Neuronal stem cell (in vitro differentiated cells): Measurements from ENCODE around the gene CXXC4. TPM values are rescaled to one million over a fixed set of nuclear protein-coding genes. Genes with fewer than 3 reads are reported as not detected.
A peak's percentile ranks its signal among the peaks of the same experiment; 100 is the strongest.

Experiments used
- DNase-seq: peaks from one replicate; pipeline ENCODE4 v3.0.0-alpha.2; 2013; ENCODE audit warnings: low spot score
- H2AFZ ChIP-seq: one replicate; pipeline ENCODE4 v1.6.1; 2013; ENCODE audit warnings: mild to moderate bottlenecking, low read length, inconsistent platforms
- H2AK5ac ChIP-seq: 2 replicates; pipeline ENCODE4 v1.6.1; 2013; ENCODE audit warnings: low read depth, mild to moderate bottlenecking, inconsistent platforms, low read length, moderate library complexity, mixed read lengths
- H2BK120ac ChIP-seq: 2 replicates; pipeline ENCODE4 v1.6.1; 2013; ENCODE audit warnings: low read depth, mild to moderate bottlenecking, inconsistent platforms, low read length, moderate library complexity, mixed read lengths
- H2BK12ac ChIP-seq: one replicate; pipeline ENCODE4 v1.6.1; 2013; ENCODE audit warnings: low read length, inconsistent platforms
- H2BK15ac ChIP-seq: 2 replicates; pipeline ENCODE4 v1.6.1; 2013; ENCODE audit warnings: mild to moderate bottlenecking, low read length, inconsistent platforms, mixed read lengths
- H2BK5ac ChIP-seq: one replicate; pipeline ENCODE4 v1.6.1; 2013; ENCODE audit warnings: inconsistent platforms, mild to moderate bottlenecking, low read length, moderate library complexity
- H3K14ac ChIP-seq: one replicate; pipeline ENCODE4 v1.6.1; 2013; ENCODE audit warnings: low read length, inconsistent platforms
- H3K18ac ChIP-seq: 2 replicates; pipeline ENCODE4 v1.6.1; 2013; ENCODE audit warnings: low read length, inconsistent platforms
- H3K23ac ChIP-seq: 2 replicates; pipeline ENCODE4 v1.6.1; 2013; ENCODE audit warnings: low read depth, mild to moderate bottlenecking, mixed read lengths, low read length, inconsistent platforms; ENCODE audit not compliant: poor library complexity
- H3K27ac ChIP-seq: replicated peaks from 3 replicates; pipeline ENCODE4 v1.5.1; 2013; ENCODE audit warnings: low read length, inconsistent platforms
- H3K27me3 ChIP-seq, 3 experiments: 2 replicates each; pipeline ENCODE4 v1.6.1; 2013; ENCODE audit warnings: low read length in 3 of 3, mild to moderate bottlenecking in 2 of 3, inconsistent platforms in 1 of 3, low read depth in 1 of 3, mixed read lengths in 1 of 3, moderate library complexity in 1 of 3; ENCODE audit not compliant: control insufficient read depth in 3 of 3, insufficient read depth in 3 of 3
- H3K36me3 ChIP-seq, 2 donors: replicated peaks in 1 of 2; 2 replicates each; pipeline ENCODE4 v1.6.1; 2013; ENCODE audit warnings: low read length in 2 of 2; ENCODE audit not compliant: control insufficient read depth in 2 of 2, insufficient read depth in 2 of 2
- H3K4ac ChIP-seq: 2 replicates; pipeline ENCODE4 v1.6.1; 2013; ENCODE audit warnings: inconsistent platforms, mild to moderate bottlenecking, low read length, moderate library complexity
- H3K4me1 ChIP-seq, 2 donors: 1 replicate in 1 of 2; 2 replicates in 1 of 2; pipeline ENCODE4 v1.6.1; 2013; ENCODE audit warnings: low read length in 2 of 2, low read depth in 1 of 2; ENCODE audit not compliant: control insufficient read depth in 2 of 2, insufficient read depth in 1 of 2
- H3K4me2 ChIP-seq: one replicate; pipeline ENCODE4 v1.6.1; 2013; ENCODE audit warnings: mild to moderate bottlenecking, low read length, inconsistent platforms; ENCODE audit not compliant: insufficient read depth, poor library complexity, severe bottlenecking
- H3K4me3 ChIP-seq, 2 donors: 2 replicates each; pipeline ENCODE4 v1.5.1; 2013; ENCODE audit warnings: low read length in 2 of 2, mild to moderate bottlenecking in 2 of 2, inconsistent platforms in 1 of 2, moderate library complexity in 1 of 2
- H3K79me1 ChIP-seq: one replicate; pipeline ENCODE4 v1.6.1; 2013; ENCODE audit warnings: low read depth, mild to moderate bottlenecking, inconsistent platforms, low read length, moderate library complexity
- H3K9ac ChIP-seq: one replicate; pipeline ENCODE4 v1.6.1; 2013; ENCODE audit warnings: mild to moderate bottlenecking, low read depth, low read length, inconsistent platforms; ENCODE audit not compliant: poor library complexity
- H3K9me3 ChIP-seq, 2 donors: replicated peaks in 1 of 2; 2 replicates each; pipeline versions ENCODE3 to v1.6.1; 2013; ENCODE audit warnings: low read length in 2 of 2, mild to moderate bottlenecking in 2 of 2, inconsistent platforms in 1 of 2, low read depth in 1 of 2, mixed read lengths in 1 of 2, moderate library complexity in 1 of 2; ENCODE audit not compliant: control insufficient read depth in 2 of 2, insufficient read depth in 1 of 2
- H4K8ac ChIP-seq: one replicate; pipeline ENCODE4 v1.6.1; 2013; ENCODE audit warnings: low read depth, mild to moderate bottlenecking, inconsistent platforms, low read length, moderate library complexity
- H4K91ac ChIP-seq: one replicate; pipeline ENCODE4 v1.6.1; 2013; ENCODE audit warnings: low read length, low read depth, mild to moderate bottlenecking, inconsistent platforms; ENCODE audit not compliant: poor library complexity
- WGBS, 2 donors: extraction: QIAGEN DNeasy Blood & Tissue Kit; methylation state at CpG; one replicate each; pipeline ENCODE4 v1.1.7; 2013; ENCODE audit warnings: missing lambda C conversion rate in 2 of 2, mixed read lengths in 1 of 2; ENCODE audit not compliant: insufficient read length in 2 of 2, insufficient replicate concordance in 1 of 2; ENCODE audit errors: extremely low coverage in 2 of 2; 5-methylcytosine and 5-hydroxymethylcytosine counted together
- polyA plus RNA-seq, 2 experiments: library from polyadenylated mRNA; stranded (reverse); fragments of 200-250 nt; gene quantifications; one replicate each; pipeline ENCODE4 v1.2.3, GENCODE V29; 2013

Gene CXXC4
- polyA plus RNA-seq (2013, experiment 1 of 2): 33.7 TPM
- polyA plus RNA-seq (2013, experiment 2 of 2): 36.4 TPM

GRCh38 chr4:104494822-104495559, at the start of gene CXXC4:
TSS of gene CXXC4 (minus strand) at chr4:104494894. CDS start at chr4:104491802, 3,092 bp downstream.
- H2AK5ac ChIP-seq: no peak within 1 kb of the TSS
- H2BK15ac ChIP-seq: no peak within 1 kb of the TSS
- no peaks in the 10 kb centered on the region for H3K27me3 ChIP-seq
- H4K91ac ChIP-seq: no peak within 1 kb of the TSS
- no peak within 1 kb of the TSS for H4K8ac ChIP-seq
- peak within 1 kb of the TSS; percentile 26 for H3K23ac ChIP-seq
- peak within 1 kb of the TSS; percentile 76 for H2AFZ ChIP-seq
- DNase-seq: peak; percentile 96
- H3K9me3 ChIP-seq: no peaks in the 10 kb centered on the region
- no peak within 1 kb of the TSS for H2BK120ac ChIP-seq
- H3K9ac ChIP-seq: no peak within 1 kb of the TSS
- H3K36me3 ChIP-seq: no peaks in the 10 kb centered on the region
- H3K4me3 ChIP-seq: peak within 1 kb of the TSS; percentile 61 to 86
- H2BK5ac ChIP-seq: no peak within 1 kb of the TSS
- no peak within 1 kb of the TSS for H3K14ac ChIP-seq
- H3K18ac ChIP-seq: peak within 1 kb of the TSS; percentile 92
- H3K4me1 ChIP-seq: peaks cover 2 to 8% of the 10 kb centered on the region in 2 donors
- H2BK12ac ChIP-seq: no peak within 1 kb of the TSS
- H3K4me2 ChIP-seq: peak within 1 kb of the TSS; percentile 61
- no CpG with 5 or more reads among the region's 42 CpGs for WGBS, 2 donors
- H3K4ac ChIP-seq: no peak within 1 kb of the TSS
- H3K27ac ChIP-seq: peak within 1 kb of the TSS; percentile 98
- H3K79me1 ChIP-seq: no peaks in the 10 kb centered on the region

GRCh38 chr4:104533156-104533555, 38.5 kb upstream of the CXXC4 start:
- H2AFZ ChIP-seq: no peak overlapping the region
- no peak overlapping the region for H2BK5ac ChIP-seq
- H3K27ac ChIP-seq: no peak overlapping the region
- H2BK12ac ChIP-seq: no peak overlapping the region
- H3K9me3 ChIP-seq: no peaks in the 10 kb centered on the region
- no peak overlapping the region for H2BK15ac ChIP-seq
- no peak overlapping the region for H4K8ac ChIP-seq
- no peak overlapping the region for H3K23ac ChIP-seq
- H3K4ac ChIP-seq: no peak overlapping the region
- H3K36me3 ChIP-seq: no peaks in the 10 kb centered on the region
- no peaks in the 10 kb centered on the region for H3K79me1 ChIP-seq
- no peak overlapping the region for H3K18ac ChIP-seq
- no peak overlapping the region for H4K91ac ChIP-seq
- no CpG with 5 or more reads among the region's 1 CpG for WGBS, 2 donors
- no peak overlapping the region for H3K9ac ChIP-seq
- peaks cover 0 to 7% of the 10 kb centered on the region in 2 donors for H3K4me1 ChIP-seq
- no peak overlapping the region for H2AK5ac ChIP-seq
- no peak overlapping the region for H2BK120ac ChIP-seq
- no peaks in the 10 kb centered on the region for H3K27me3 ChIP-seq
- no peak for DNase-seq
- no peak overlapping the region for H3K14ac ChIP-seq
- no peak overlapping the region for H3K4me2 ChIP-seq
- H3K4me3 ChIP-seq: no peak overlapping the region

DNA sequence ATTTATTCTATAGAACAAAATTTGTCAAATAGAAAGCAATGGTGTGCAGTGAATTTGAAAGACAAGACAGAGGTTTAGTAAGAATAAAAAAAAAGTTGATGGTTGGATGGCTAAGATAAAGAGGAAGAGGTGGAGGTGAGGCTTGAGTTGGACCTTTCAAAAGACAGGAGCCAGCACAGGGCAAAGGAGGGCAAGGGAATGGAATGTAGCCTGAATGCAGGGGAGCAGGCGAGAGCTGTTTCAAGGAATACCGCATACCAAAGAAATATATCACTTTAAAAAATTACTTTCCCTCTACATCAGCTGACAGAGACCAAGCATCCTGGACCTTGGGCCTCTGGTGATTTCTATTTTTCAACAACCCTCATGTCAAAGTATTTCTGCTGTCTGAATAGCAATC, 38.0 kb upstream of the CXXC4 start:
- no peak overlapping the region for H3K14ac ChIP-seq
- no peak overlapping the region for H3K9ac ChIP-seq
- no peak overlapping the region for H2AK5ac ChIP-seq
- no peak overlapping the region for H3K27ac ChIP-seq
- no peak overlapping the region for H3K4ac ChIP-seq
- DNase-seq: no peak
- no peaks in the 10 kb centered on the region for H3K36me3 ChIP-seq
- H2BK15ac ChIP-seq: no peak overlapping the region
- H2BK12ac ChIP-seq: no peak overlapping the region
- no peak overlapping the region for H3K4me2 ChIP-seq
- H4K8ac ChIP-seq: no peak overlapping the region
- no peak overlapping the region for H2BK5ac ChIP-seq
- no peak overlapping the region for H2AFZ ChIP-seq
- H3K18ac ChIP-seq: no peak overlapping the region
- no CpG with 5 or more reads among the region's 2 CpGs for WGBS, 2 donors
- no peak overlapping the region for H3K4me3 ChIP-seq
- no peaks in the 10 kb centered on the region for H3K9me3 ChIP-seq
- no peak overlapping the region for H2BK120ac ChIP-seq
- no peak overlapping the region for H4K91ac ChIP-seq
- no peak overlapping the region for H3K23ac ChIP-seq
- H3K4me1 ChIP-seq: peaks cover 0 to 7% of the 10 kb centered on the region in 2 donors
- no peaks in the 10 kb centered on the region for H3K79me1 ChIP-seq
- H3K27me3 ChIP-seq: no peaks in the 10 kb centered on the region

DNA sequence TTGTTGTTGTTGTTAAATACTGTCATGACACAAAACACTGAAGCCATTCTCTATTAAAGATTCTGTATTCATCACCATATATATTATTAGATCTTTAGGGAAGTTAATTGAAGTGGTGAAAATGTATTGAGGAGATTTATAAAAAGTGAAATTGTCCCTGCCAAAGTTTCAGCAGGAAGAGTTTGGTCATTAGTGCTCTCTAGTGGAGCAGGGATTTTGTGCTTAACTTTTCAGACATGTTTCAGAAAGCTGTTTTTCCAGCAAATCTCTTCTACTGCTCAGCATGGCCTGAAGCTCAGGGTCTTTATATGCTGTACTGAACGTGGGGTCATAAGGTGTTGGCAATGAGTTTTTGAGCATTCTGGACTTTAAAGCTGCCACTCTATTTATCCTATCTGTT, 36.7 kb upstream of the CXXC4 start:
- Histone ChIP-seq H2BK12ac (no peak overlapping the region), H3K4me1 (peaks cover 0 to 7% of the 10 kb centered on the region in 2 donors), H3K4me2 (no peak overlapping the region), H3K36me3 (no peaks in the 10 kb centered on the region), H2BK15ac (no peak overlapping the region), H2AK5ac (no peak overlapping the region), H3K14ac (no peak overlapping the region), H3K4ac (no peak overlapping the region), H2AFZ (peak overlapping the region; percentile 52), H3K27me3 (no peaks in the 10 kb centered on the region), H3K9me3 (peaks cover 0 to 3% of the 10 kb centered on the region in 2 donors), H2BK120ac (no peak overlapping the region), H3K27ac (no peak overlapping the region), H2BK5ac (no peak overlapping the region), H3K9ac (no peak overlapping the region), H3K4me3 (no peak overlapping the region), H3K79me1 (no peaks in the 10 kb centered on the region), H4K8ac (no peak overlapping the region), H4K91ac (no peak overlapping the region), H3K23ac (no peak overlapping the region), H3K18ac (no peak overlapping the region)
- DNase-seq: no peak
- WGBS, 2 donors: no CpG with 5 or more reads among the region's 1 CpG
